Esophagus muscularis mucosa (tissue), 4 donors: ENCODE data around the gene CFHR2.

ENCODE experiments used
- EP300 ChIP-seq: sonication (generic); formaldehyde crosslinking; IDR thresholded peaks from one replicate; pipeline ENCODE4 v1.6.1; 2017; ENCODE audit warnings: antibody characterized with exemption
- POLR2A ChIP-seq: fragments of 450-650 bp; IDR thresholded peaks from one replicate; pipeline ENCODE4 v1.6.1; 2017; ENCODE audit warnings: antibody characterized with exemption, moderate library complexity, mild to moderate bottlenecking, low read depth
- POLR2AphosphoS5 ChIP-seq, 2 donors: sonication (generic); formaldehyde crosslinking; IDR thresholded peaks; one replicate each; pipeline ENCODE4 v1.6.1; 2017; ENCODE audit warnings: antibody characterized with exemption in 2 of 2
- TF ChIP-seq, protein P1 (sequence below), 3 experiments: fragments of 200-600 bp in 2 of 3; fragments of 450-650 bp in 1 of 3; sonication (generic) in 2 of 3; IDR thresholded peaks; one replicate each; pipeline ENCODE4 v1.5.1; 2017 to 2019; ENCODE audit warnings: antibody characterized with exemption in 3 of 3, mild to moderate bottlenecking in 2 of 3, moderate library complexity in 1 of 3

DNA sequence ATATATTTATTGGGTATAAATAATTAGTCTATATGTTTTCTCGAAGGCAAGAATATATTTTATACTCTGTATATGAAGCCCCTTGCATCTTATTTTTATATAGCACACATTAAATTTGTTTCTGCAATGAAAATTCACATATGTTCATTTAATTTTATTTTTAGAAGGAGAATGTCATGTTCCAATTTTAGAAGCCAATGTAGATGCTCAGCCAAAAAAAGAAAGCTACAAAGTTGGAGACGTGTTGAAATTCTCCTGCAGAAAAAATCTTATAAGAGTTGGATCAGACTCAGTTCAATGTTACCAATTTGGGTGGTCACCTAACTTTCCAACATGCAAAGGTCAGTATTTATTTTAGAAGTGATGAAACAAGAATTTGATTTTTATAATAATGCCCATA, 50.4 kb downstream of the CFHR2 start:
- TF ChIP-seq, protein P1, sequence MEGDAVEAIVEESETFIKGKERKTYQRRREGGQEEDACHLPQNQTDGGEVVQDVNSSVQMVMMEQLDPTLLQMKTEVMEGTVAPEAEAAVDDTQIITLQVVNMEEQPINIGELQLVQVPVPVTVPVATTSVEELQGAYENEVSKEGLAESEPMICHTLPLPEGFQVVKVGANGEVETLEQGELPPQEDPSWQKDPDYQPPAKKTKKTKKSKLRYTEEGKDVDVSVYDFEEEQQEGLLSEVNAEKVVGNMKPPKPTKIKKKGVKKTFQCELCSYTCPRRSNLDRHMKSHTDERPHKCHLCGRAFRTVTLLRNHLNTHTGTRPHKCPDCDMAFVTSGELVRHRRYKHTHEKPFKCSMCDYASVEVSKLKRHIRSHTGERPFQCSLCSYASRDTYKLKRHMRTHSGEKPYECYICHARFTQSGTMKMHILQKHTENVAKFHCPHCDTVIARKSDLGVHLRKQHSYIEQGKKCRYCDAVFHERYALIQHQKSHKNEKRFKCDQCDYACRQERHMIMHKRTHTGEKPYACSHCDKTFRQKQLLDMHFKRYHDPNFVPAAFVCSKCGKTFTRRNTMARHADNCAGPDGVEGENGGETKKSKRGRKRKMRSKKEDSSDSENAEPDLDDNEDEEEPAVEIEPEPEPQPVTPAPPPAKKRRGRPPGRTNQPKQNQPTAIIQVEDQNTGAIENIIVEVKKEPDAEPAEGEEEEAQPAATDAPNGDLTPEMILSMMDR (IDR thresholded peaks at IDR 0.05) = no peak
- no peak for TF ChIP-seq POLR2AphosphoS5 (IDR thresholded peaks at IDR 0.05)
- no peak for TF ChIP-seq POLR2A
- TF ChIP-seq EP300 = no peak
